CD14-positive monocyte (primary cell): ENCODE results near the gene CYP46A1. TPM values are rescaled to one million over a fixed set of nuclear protein-coding genes. Genes with fewer than 3 reads are reported as not detected.

Experiments used
- DNase-seq, 3 donors: peaks; one replicate each; pipeline ENCODE4 v3.0.0-alpha.2; 2011 to 2022
- H2AFZ ChIP-seq: 2 replicates; pipeline ENCODE4 v1.6.0; 2012; ENCODE audit warnings: mild to moderate bottlenecking, low read depth, low read length, inconsistent platforms; ENCODE audit not compliant: insufficient read depth, poor library complexity, severe bottlenecking
- H3K27ac ChIP-seq, 2 donors: 1 replicate in 1 of 2; 2 replicates in 1 of 2; pipeline ENCODE4 v1.5.1; 2012 to 2013; ENCODE audit warnings: low read length in 2 of 2, control low read depth in 1 of 2, inconsistent platforms in 1 of 2, low read depth in 1 of 2, mild to moderate bottlenecking in 1 of 2
- H3K27me3 ChIP-seq, 2 donors: one replicate each; pipeline versions ENCODE4 v1.6.0 to v1.6.1; 2011 to 2013; ENCODE audit warnings: low read length in 2 of 2; ENCODE audit not compliant: control insufficient read depth in 2 of 2, insufficient read depth in 2 of 2
- H3K36me3 ChIP-seq, 2 donors: replicated peaks in 1 of 2; 1 replicate in 1 of 2; 2 replicates in 1 of 2; pipeline versions ENCODE4 v1.5.1 to v1.6.1; 2012 to 2013; ENCODE audit warnings: low read length in 2 of 2, control low read depth in 1 of 2, inconsistent platforms in 1 of 2, mild to moderate bottlenecking in 1 of 2; ENCODE audit not compliant: insufficient read depth in 2 of 2, control insufficient read depth in 1 of 2
- H3K4me1 ChIP-seq, 2 donors: 1 replicate in 1 of 2; 2 replicates in 1 of 2; pipeline versions ENCODE4 v1.5.1 to v1.6.1; 2012 to 2013; ENCODE audit warnings: low read length in 2 of 2, control low read depth in 1 of 2, inconsistent platforms in 1 of 2, mild to moderate bottlenecking in 1 of 2, moderate library complexity in 1 of 2; ENCODE audit not compliant: insufficient read depth in 2 of 2, control insufficient read depth in 1 of 2
- H3K4me2 ChIP-seq: replicated peaks from 2 replicates; pipeline ENCODE3; 2012; ENCODE audit warnings: low read length, moderate library complexity, mild to moderate bottlenecking; ENCODE audit not compliant: poor library complexity, severe bottlenecking; ENCODE audit errors: extremely low read depth
- H3K4me3 ChIP-seq, 3 experiments: fragments of 200-600 bp in 1 of 3; sonication (generic) in 1 of 3; replicated peaks in 1 of 3; 1 replicate in 2 of 3; 2 replicates in 1 of 3; pipeline ENCODE4 v1.5.1; 2011 to 2013; ENCODE audit warnings: low read length in 3 of 3, mild to moderate bottlenecking in 3 of 3, control low read depth in 2 of 3, low read depth in 2 of 3, inconsistent platforms in 1 of 3, moderate library complexity in 1 of 3
- H3K79me2 ChIP-seq: 2 replicates; pipeline ENCODE4 v1.6.0; 2012; ENCODE audit warnings: mild to moderate bottlenecking, control low read depth, inconsistent platforms, low read length, moderate library complexity; ENCODE audit not compliant: insufficient read depth
- H3K9ac ChIP-seq: 2 replicates; pipeline ENCODE4 v1.6.0; 2017; ENCODE audit warnings: low read length, mild to moderate bottlenecking; ENCODE audit not compliant: insufficient read depth, poor library complexity, severe bottlenecking
- H3K9me3 ChIP-seq, 2 donors: replicated peaks in 1 of 2; 1 replicate in 1 of 2; 2 replicates in 1 of 2; pipeline versions ENCODE4 v1.5.1 to v1.6.1; 2012 to 2013; ENCODE audit warnings: low read length in 2 of 2, control low read depth in 1 of 2; ENCODE audit not compliant: control insufficient read depth in 1 of 2, insufficient read depth in 1 of 2
- H4K20me1 ChIP-seq: 2 replicates; pipeline ENCODE4 v1.6.0; 2012; ENCODE audit warnings: mild to moderate bottlenecking, low read length, control low read depth, moderate library complexity; ENCODE audit not compliant: insufficient read depth
- H3K27ac Mint-ChIP-seq, 7 donors: one replicate each; pipeline ENCODE4 v1.8.0; 2020; ENCODE audit warnings: mild to moderate bottlenecking in 7 of 7, mixed read lengths in 7 of 7, moderate library complexity in 6 of 7, inconsistent platforms in 2 of 7
- H3K27me3 Mint-ChIP-seq, 3 donors: one replicate each; pipeline ENCODE4 v1.8.0; 2021 to 2022; ENCODE audit warnings: low read depth in 3 of 3, mild to moderate bottlenecking in 3 of 3, mixed read lengths in 3 of 3, moderate library complexity in 3 of 3, inconsistent platforms in 1 of 3
- H3K36me3 Mint-ChIP-seq, 2 donors: one replicate each; pipeline ENCODE4 v1.8.0; 2020; ENCODE audit warnings: mixed read lengths in 2 of 2, inconsistent platforms in 1 of 2, mild to moderate bottlenecking in 1 of 2
- H3K4me1 Mint-ChIP-seq: one replicate; pipeline ENCODE4 v1.8.0; 2020; ENCODE audit warnings: mild to moderate bottlenecking, mixed read lengths
- H3K4me3 Mint-ChIP-seq, 2 donors: one replicate each; pipeline ENCODE4 v1.8.0; 2020; ENCODE audit warnings: mild to moderate bottlenecking in 2 of 2, mixed read lengths in 2 of 2, moderate library complexity in 1 of 2
- H3K9me3 Mint-ChIP-seq, 7 donors: one replicate each; pipeline ENCODE4 v1.8.0; 2020 to 2022; ENCODE audit warnings: mixed read lengths in 7 of 7, mild to moderate bottlenecking in 6 of 7, moderate library complexity in 6 of 7, inconsistent platforms in 2 of 7
- CTCF ChIP-seq: fragments of 200-600 bp; IDR thresholded peaks from one replicate; pipeline ENCODE4 v1.8.0; 2022; ENCODE audit warnings: antibody characterized with exemption, mild to moderate bottlenecking
- WGBS: methylation state at CpG from one replicate; pipeline ENCODE4 v1.1.5; 2013; ENCODE audit warnings: missing lambda C conversion rate; ENCODE audit not compliant: insufficient coverage; 5-methylcytosine and 5-hydroxymethylcytosine counted together
- intact Hi-C, 2 donors: fragments of 100-400 bp; cut with micrococcal nuclease; formaldehyde crosslinking; loops; one replicate each; pipeline versions ENCODE4 v1.15.0 to v1.15.1; 2023
- polyA plus RNA-seq, 3 donors: library from polyadenylated mRNA; depleted of rRNA in 1 of 3; unstranded in 2 of 3; stranded (reverse) in 1 of 3; fragments of 300-500 nt in 2 of 3; fragments of >200 nt in 1 of 3; fragmentation: Illumina TruSeq in 2 of 3; gene quantifications; 1 replicate in 2 of 3; 2 replicates in 1 of 3; pipeline ENCODE4 v1.2.3, GENCODE V29; 2012 to 2021

CYP46A1 gene
- polyA plus RNA-seq, 3 donors: not detected

- H3K4me2 ChIP-seq: no peak overlapping the region
- peaks cover 23 to 35% of the 10 kb centered on the region in 2 donors for H3K27me3 ChIP-seq
- no peak overlapping the region for H3K4me3 ChIP-seq
- H3K79me2 ChIP-seq: no peaks in the 10 kb centered on the region
- WGBS: 67% methylated on average over 1 of the region's 10 CpGs
- H3K27me3 Mint-ChIP-seq: peaks cover 40 to 61% (median 40%) of the 10 kb centered on the region in 3 donors
- peaks cover 0 to 6% (median 0%) of the 10 kb centered on the region in 7 donors for H3K9me3 Mint-ChIP-seq
- H3K9ac ChIP-seq: no peak overlapping the region
- no peak overlapping the region for H3K4me3 Mint-ChIP-seq
- peaks cover 0 to 3% of the 10 kb centered on the region in 2 donors for H3K4me1 ChIP-seq
- DNase-seq: no peak
- no peaks in the 10 kb centered on the region for H3K36me3 ChIP-seq
- H3K36me3 Mint-ChIP-seq: no peaks in the 10 kb centered on the region
- no peaks in the 10 kb centered on the region for H3K4me1 Mint-ChIP-seq
- H3K9me3 ChIP-seq: no peaks in the 10 kb centered on the region
- no peak overlapping the region for H3K27ac ChIP-seq
- no peak overlapping the region for H3K27ac Mint-ChIP-seq
- no peak for TF ChIP-seq CTCF
- intact Hi-C loops: no loop called here
- no peaks in the 10 kb centered on the region for H4K20me1 ChIP-seq
- no peak overlapping the region for H2AFZ ChIP-seq
Measured at GRCh38 chr14:99662846-99663245, 21.3 kb upstream of the CYP46A1 start.

- Mint-ChIP-seq H3K27me3 (peaks cover 33 to 55% (median 34%) of the 10 kb centered on the region in 3 donors), H3K4me3 (no peak overlapping the region), H3K27ac (no peak overlapping the region), H3K4me1 (peaks cover 2% of the 10 kb centered on the region), H3K9me3 (peaks cover 0 to 7% (median 0%) of the 10 kb centered on the region in 7 donors), H3K36me3 (no peaks in the 10 kb centered on the region)
- H3K9me3 ChIP-seq: no peaks in the 10 kb centered on the region
- H3K27ac ChIP-seq: no peak overlapping the region
- H3K9ac ChIP-seq: no peak overlapping the region
- H3K27me3 ChIP-seq: peaks cover 17 to 30% of the 10 kb centered on the region in 2 donors
- no peak overlapping the region for H3K4me2 ChIP-seq
- H2AFZ ChIP-seq: no peak overlapping the region
- peaks cover 0 to 3% of the 10 kb centered on the region in 2 donors for H3K4me1 ChIP-seq
- DNase-seq: no peak
- intact Hi-C loops: no loop called here
- 73% methylated on average over 3 of the region's 12 CpGs for WGBS
- no peaks in the 10 kb centered on the region for H3K79me2 ChIP-seq
- no peaks in the 10 kb centered on the region for H4K20me1 ChIP-seq
- H3K36me3 ChIP-seq: no peaks in the 10 kb centered on the region
- no peak for TF ChIP-seq CTCF
- no peak overlapping the region for H3K4me3 ChIP-seq
Measured at GRCh38 chr14:99663386-99664057, 20.6 kb upstream of the CYP46A1 start.
